ENCODE results near the gene ZNF277. TPM values are rescaled to one million over a fixed set of nuclear protein-coding genes. Genes with fewer than 3 reads are reported as not detected.

Gene ZNF277
- total RNA-seq, 4 donors from 2014 or later, result 28.4 to 45.4 (median 36.5) TPM

DNA sequence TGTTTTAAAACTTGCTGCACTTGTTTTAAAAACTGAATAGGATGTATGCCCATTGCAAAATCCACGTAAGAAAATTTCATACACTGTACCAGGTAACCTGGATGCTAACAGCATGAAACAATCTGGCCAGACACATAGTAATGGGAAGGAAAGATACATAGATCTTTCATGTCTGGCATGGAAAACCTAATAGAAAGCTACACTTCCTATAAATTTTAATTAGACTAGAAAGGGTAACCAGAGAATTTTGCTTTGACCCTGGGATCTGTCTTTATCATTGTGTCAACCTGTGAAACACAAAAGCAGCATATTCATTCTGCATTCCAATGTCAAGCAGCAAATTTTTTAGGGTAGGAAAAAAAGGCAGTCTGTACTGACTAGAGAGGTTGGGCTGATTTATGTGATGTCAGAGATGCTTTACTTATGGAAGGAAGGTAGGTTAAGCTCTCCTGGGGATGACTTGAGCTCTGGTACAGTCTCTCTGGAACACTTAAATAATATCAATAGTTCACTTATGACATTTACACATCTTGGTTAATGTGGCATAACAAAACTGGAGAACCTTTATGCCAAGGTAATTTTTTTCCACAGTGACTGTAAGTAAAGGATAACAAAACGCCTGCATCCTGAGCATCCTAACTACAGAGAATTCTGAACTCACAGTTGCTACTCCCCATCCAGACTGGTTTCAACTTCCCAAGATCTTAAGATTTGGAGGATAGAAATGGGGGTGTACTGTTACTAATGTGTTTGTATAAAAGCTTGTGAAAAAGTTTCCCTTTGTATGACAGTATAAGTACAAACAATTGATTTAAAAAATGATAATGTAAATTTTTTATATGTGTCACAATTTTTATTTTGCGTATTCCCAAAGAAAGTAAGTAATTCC, 45.0 kb upstream of the ZNF277 start:
- no peaks in the 10 kb centered on the region for H3K27me3 ChIP-seq
- peaks cover 0 to 11% of the 10 kb centered on the region in 2 donors for H3K4me1 ChIP-seq
- H3K9me3 ChIP-seq, result no peaks in the 10 kb centered on the region
- no peak for DNase-seq
- intact Hi-C loops (cut with DNase I), result no loop called here
- no peaks in the 10 kb centered on the region for H3K36me3 ChIP-seq
- 61 to 66% methylated on average over 3 of the region's 3 CpGs for WGBS, 2 donors
- no peak overlapping the region for H3K27ac ChIP-seq
- H3K4me3 ChIP-seq (replicated peaks in 1 of 3), result no peak overlapping the region
- TF ChIP-seq, protein P1, sequence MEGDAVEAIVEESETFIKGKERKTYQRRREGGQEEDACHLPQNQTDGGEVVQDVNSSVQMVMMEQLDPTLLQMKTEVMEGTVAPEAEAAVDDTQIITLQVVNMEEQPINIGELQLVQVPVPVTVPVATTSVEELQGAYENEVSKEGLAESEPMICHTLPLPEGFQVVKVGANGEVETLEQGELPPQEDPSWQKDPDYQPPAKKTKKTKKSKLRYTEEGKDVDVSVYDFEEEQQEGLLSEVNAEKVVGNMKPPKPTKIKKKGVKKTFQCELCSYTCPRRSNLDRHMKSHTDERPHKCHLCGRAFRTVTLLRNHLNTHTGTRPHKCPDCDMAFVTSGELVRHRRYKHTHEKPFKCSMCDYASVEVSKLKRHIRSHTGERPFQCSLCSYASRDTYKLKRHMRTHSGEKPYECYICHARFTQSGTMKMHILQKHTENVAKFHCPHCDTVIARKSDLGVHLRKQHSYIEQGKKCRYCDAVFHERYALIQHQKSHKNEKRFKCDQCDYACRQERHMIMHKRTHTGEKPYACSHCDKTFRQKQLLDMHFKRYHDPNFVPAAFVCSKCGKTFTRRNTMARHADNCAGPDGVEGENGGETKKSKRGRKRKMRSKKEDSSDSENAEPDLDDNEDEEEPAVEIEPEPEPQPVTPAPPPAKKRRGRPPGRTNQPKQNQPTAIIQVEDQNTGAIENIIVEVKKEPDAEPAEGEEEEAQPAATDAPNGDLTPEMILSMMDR (IDR thresholded peaks at IDR 0.05), result no peak
- TF ChIP-seq POLR2A (IDR thresholded peaks at IDR 0.05), result no peak

DNA sequence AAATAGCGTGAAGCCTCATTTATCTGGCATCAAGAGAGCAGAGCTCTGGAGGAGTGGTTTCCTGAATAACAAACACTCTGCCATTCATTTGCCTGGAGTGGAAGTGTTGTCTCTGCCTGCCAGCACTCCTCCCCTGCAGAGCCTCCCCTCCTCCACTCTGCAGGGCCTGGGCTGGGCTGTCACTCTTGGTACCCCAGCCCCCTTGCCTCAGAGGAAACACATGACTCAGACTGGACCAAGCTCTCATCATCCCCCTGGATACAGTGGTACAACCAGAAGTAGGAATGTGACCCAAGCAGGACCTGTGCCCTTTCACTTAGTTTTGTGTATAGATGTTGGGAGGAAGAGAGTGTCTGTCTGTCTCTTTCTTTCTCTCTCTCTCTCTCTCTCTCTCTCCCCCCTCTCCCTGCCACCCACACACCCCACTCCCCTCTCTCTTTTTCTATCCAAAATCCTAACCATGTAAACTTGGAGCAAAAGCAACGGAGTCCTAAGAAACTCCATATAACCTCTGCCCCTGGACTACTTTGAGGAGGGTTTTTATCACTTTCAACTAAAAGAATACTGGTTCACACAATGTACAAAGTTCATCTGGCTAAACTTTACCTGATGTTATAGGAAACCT, 44.2 kb upstream of the ZNF277 start:
- Histone ChIP-seq H3K27me3 (no peaks in the 10 kb centered on the region), H3K9me3 (no peaks in the 10 kb centered on the region), H3K27ac (peak overlapping the region in 1 of 3 donors; percentile 51), H3K4me1 (peaks cover 0 to 11% of the 10 kb centered on the region in 2 donors), H3K4me3 (replicated peaks in 1 of 3) (no peak overlapping the region), H3K36me3 (no peaks in the 10 kb centered on the region)
- intact Hi-C loops (cut with DNase I), result no loop called here
- peak; percentile 29 to 35 for DNase-seq
- TF ChIP-seq, protein P1 (IDR thresholded peaks at IDR 0.05), result no peak
- TF ChIP-seq POLR2A (IDR thresholded peaks at IDR 0.05), result no peak
- WGBS, 2 donors, result 36 to 40% methylated on average over 2 of the region's 2 CpGs

DNA sequence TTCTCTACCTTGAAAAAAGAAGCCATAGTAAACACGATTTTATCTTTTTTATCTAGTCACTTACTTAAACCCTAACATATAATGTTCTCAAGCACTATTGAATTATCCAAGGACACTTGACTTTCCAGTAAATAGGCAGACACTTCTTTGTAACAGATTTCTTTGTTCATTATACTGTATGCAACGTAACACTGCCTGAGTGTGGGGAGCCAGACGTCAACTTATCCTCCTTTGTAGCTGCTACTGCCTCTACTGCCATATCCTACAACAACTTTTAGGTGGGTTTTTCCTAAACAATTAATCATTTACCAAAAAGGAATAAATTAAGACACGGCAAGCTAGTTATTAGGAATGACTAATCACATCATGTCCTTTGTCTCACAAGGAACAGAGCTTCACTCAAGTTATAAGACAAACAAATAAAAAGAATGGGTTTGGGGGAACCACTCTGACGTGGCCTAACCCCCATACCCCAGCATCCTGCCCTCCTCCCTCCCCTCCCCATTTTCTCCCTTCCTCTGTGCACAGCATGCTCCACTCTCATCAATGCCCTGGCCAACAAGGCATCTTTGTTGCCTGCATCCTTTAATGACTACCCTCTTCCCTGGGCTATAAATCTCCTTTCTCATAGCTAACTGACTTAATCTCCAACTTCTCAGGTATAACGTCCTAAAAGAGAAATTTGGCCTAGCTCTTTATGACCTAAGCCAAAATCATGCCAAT, 43.5 kb upstream of the ZNF277 start:
- DNase-seq, result no peak
- TF ChIP-seq POLR2A (IDR thresholded peaks at IDR 0.05), result no peak
- TF ChIP-seq, protein P1 (IDR thresholded peaks at IDR 0.05), result no peak
- 72 to 75% methylated on average over 6 of the region's 6 CpGs for WGBS, 2 donors
- Histone ChIP-seq H3K4me3 (replicated peaks in 1 of 3) (no peak overlapping the region), H3K9me3 (no peaks in the 10 kb centered on the region), H3K27ac (peak overlapping the region in 1 of 3 donors; percentile 51), H3K4me1 (peaks cover 0 to 11% of the 10 kb centered on the region in 2 donors), H3K36me3 (no peaks in the 10 kb centered on the region), H3K27me3 (no peaks in the 10 kb centered on the region)
- intact Hi-C loops (cut with DNase I), result no loop called here

DNA sequence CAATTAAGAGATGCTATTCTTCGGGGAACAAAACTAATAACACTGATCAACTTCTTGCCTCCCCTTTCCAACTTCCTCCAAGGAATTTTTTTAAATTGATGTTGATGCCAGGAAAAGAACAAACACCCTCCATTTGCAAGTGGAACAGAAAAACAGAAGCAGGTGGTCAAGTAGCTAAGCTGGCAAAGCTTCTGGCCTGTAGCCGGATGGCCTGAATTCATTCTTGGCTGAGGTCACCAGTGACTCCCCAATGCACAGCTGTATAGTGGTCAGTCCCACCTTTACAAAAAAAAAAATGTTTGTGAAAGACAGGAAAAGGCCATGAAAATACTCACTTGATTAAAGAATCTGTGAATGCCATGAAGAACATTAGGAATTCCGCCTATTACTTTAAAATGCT, 39.3 kb upstream of the ZNF277 start:
- TF ChIP-seq, protein P1 (IDR thresholded peaks at IDR 0.05), result no peak
- no peak for TF ChIP-seq POLR2A (IDR thresholded peaks at IDR 0.05)
- intact Hi-C loops (cut with DNase I), result no loop called here
- no peaks in the 10 kb centered on the region for H3K36me3 ChIP-seq
- no peak for DNase-seq
- peaks cover 0 to 6% of the 10 kb centered on the region in 2 donors for H3K4me1 ChIP-seq
- H3K27ac ChIP-seq, result no peak overlapping the region
- H3K4me3 ChIP-seq (replicated peaks in 1 of 3), result no peak overlapping the region
- no peaks in the 10 kb centered on the region for H3K27me3 ChIP-seq
- WGBS, 2 donors, result 84 to 86% methylated on average over 3 of the region's 3 CpGs
- no peaks in the 10 kb centered on the region for H3K9me3 ChIP-seq
